Gastrocnemius medialis (tissue), 4 donors: ENCODE measurements around the gene IL36G. TPM values are rescaled to one million over a fixed set of nuclear protein-coding genes. Genes with fewer than 3 reads are reported as not detected.

Experiments used
- ATAC-seq, 2 donors: fragments of 150-250 bp; one replicate each; pipeline ENCODE4 v1.9.1; 2016
- DNase-seq, 2 donors: peaks; one replicate each; pipeline ENCODE4 v3.0.0-alpha.2; 2019
- H3K27ac ChIP-seq, 4 donors: fragments of 200-600 bp; sonication (generic); 1 replicate in 1 of 4; 2 replicates in 3 of 4; pipeline ENCODE4 v1.5.1; 2016 to 2018; ENCODE audit warnings: mild to moderate bottlenecking in 2 of 4, moderate library complexity in 1 of 4
- H3K27me3 ChIP-seq, 3 donors: fragments of 200-600 bp; sonication (generic) in 2 of 3; 1 replicate in 1 of 3; 2 replicates in 2 of 3; pipeline versions ENCODE4 v1.5.1 to v1.6.0; 2016 to 2019; ENCODE audit warnings: mild to moderate bottlenecking in 1 of 3, moderate library complexity in 1 of 3
- H3K36me3 ChIP-seq, 2 donors: fragments of 200-600 bp; sonication (generic) in 1 of 2; one replicate each; pipeline ENCODE4 v1.5.1; 2017 to 2018
- H3K4me1 ChIP-seq, 2 donors: fragments of 200-600 bp; sonication (generic) in 1 of 2; one replicate each; pipeline ENCODE4 v1.5.1; 2016 to 2017; ENCODE audit warnings: mild to moderate bottlenecking in 2 of 2
- H3K4me3 ChIP-seq, 4 donors: fragments of 200-600 bp; sonication (generic) in 3 of 4; 1 replicate in 1 of 4; 2 replicates in 3 of 4; pipeline ENCODE4 v1.5.1; 2016 to 2019; ENCODE audit warnings: mild to moderate bottlenecking in 2 of 4
- H3K9me3 ChIP-seq, 3 donors: fragments of 200-600 bp; sonication (generic) in 2 of 3; 1 replicate in 1 of 3; 2 replicates in 2 of 3; pipeline ENCODE4 v1.5.1; 2016 to 2019
- CTCF ChIP-seq, 5 experiments: fragments of 450-650 bp in 3 of 5; fragments of 200-600 bp in 2 of 5; sonication (generic) in 2 of 5; IDR thresholded peaks in 4 of 5; conservative IDR thresholded peaks in 1 of 5; 1 replicate in 4 of 5; 2 replicates in 1 of 5; pipeline ENCODE4 v1.5.1; 2016 to 2019; ENCODE audit warnings: antibody characterized with exemption in 5 of 5, mild to moderate bottlenecking in 3 of 5, moderate library complexity in 3 of 5
- POLR2A ChIP-seq, 2 donors: fragments of 450-650 bp; IDR thresholded peaks; one replicate each; pipeline ENCODE4 v1.6.1; 2017; ENCODE audit warnings: antibody characterized with exemption in 2 of 2, mild to moderate bottlenecking in 2 of 2, moderate library complexity in 2 of 2
- in situ Hi-C, 4 donors: fragments of 200-750 bp; cut with MboI; loops; one replicate each; pipeline versions ENCODE4 v1.15.0 to v1.8.0; 2017; ENCODE audit warnings: low sequenced_read_pairs in 4 of 4
- intact Hi-C: fragments of 100-400 bp; cut with DNase I; formaldehyde crosslinking; loops from one replicate; pipeline ENCODE4 v1.15.1; 2023; ENCODE audit warnings: low total_unique reads
- total RNA-seq, 4 donors: library from RNA; depleted of rRNA; stranded (reverse); fragments of >200 nt; gene quantifications; one replicate each; pipeline versions ENCODE4 v1.1.0 to v1.2.3, GENCODE V29; 2016

Gene IL36G
- total RNA-seq, 4 donors from 2014 or later = not detected

DNA sequence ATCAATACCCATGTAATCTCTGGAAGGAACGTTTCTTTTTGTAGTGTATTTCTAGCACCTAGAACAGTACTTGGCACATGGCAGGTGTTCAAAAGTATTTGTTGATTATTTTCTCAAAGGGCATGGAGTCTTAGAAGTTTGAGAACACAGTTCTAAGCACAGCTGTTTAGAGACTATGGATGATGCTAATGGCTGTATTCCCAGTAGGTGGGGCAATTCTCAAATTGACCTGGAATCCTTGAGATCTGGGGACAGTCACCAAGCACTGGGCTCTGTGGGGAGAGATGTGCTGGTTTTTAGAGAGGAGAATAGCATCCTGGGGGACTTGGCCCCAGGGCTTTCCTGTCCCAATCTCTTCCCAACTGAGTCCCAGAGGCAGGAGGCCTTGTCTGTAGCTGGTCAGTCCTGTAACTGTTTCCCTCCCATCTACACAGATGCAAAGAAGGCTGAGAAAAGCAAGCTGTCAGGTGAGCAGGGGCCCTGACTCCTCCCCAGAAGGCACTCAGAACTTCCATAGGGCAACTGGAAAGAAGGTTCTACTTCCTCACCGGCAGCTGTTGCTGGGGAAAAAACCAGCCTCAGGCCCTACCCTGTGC lies 17.5 kb upstream of the IL36G start:
- H3K4me3 ChIP-seq = no peak overlapping the region
- ATAC-seq (no peak), DNase-seq (no peak)
- H3K27ac ChIP-seq = no peak overlapping the region
- no peaks in the 10 kb centered on the region for H3K4me1 ChIP-seq
- no peaks in the 10 kb centered on the region for H3K9me3 ChIP-seq
- TF ChIP-seq POLR2A (IDR thresholded peaks at IDR 0.05) (no peak), CTCF (IDR thresholded peaks at IDR 0.05 in 4 of 5, conservative IDR thresholded peaks at IDR 0.05 in 1 of 5) (no peak)
- intact Hi-C loops = no loop called here
- in situ Hi-C loops = no loop called here
- no peaks in the 10 kb centered on the region for H3K27me3 ChIP-seq
- H3K36me3 ChIP-seq = no peaks in the 10 kb centered on the region

DNA sequence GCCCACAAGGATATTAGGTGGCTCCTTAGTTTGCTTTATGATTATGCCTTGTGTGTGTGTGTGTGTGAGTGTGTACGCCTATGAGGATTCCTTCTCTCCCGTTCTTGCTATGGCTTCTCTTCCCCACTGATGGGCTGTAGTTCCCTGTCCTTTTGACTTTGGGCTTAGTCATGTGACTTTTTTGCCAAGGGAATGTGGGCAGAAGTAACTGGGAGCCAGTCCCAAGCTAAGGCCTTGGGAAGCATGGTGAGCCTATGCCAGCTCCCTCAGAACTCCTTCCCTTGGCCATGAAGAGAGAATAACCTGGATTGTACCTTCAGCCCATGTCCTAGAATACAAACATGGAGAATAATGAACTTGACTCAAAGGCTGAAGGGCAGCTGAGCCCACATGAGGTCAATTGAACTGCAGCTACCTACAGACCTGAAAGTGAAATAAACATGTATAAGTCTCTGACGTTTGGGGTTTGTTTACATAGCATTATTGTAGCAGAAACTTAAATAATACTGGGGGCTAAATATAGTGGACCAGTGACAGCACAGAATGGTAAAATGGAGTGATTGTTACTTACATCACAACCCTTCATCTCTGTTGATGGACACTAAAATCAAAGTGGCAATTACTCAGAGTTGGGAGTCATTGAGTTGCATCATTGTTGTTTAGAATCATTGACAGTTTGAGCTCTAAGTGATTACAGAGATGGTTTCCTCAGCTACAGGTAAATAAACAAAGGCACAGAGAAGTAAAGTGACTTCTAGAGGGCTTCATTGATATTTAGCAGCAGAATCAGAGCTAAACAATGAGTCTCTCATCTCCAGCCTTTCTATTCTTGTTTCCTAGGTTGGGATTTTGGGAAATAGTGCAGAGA lies 15.3 kb upstream of the IL36G start:
- DNase-seq = no peak
- Histone ChIP-seq H3K4me3 (no peak overlapping the region), H3K36me3 (no peaks in the 10 kb centered on the region), H3K27me3 (no peaks in the 10 kb centered on the region), H3K4me1 (no peaks in the 10 kb centered on the region), H3K27ac (no peak overlapping the region), H3K9me3 (no peaks in the 10 kb centered on the region)
- in situ Hi-C loops (no loop called here), intact Hi-C loops (no loop called here)
- no peak for ATAC-seq
- no peak for TF ChIP-seq CTCF (IDR thresholded peaks at IDR 0.05 in 4 of 5, conservative IDR thresholded peaks at IDR 0.05 in 1 of 5)
- no peak for TF ChIP-seq POLR2A (IDR thresholded peaks at IDR 0.05)

GRCh38 chr2:112967023-112967422 lies 10.8 kb upstream of the IL36G start:
- H3K9me3 ChIP-seq = no peaks in the 10 kb centered on the region
- intact Hi-C loops (no loop called here), in situ Hi-C loops (no loop called here)
- H3K27ac ChIP-seq = no peak overlapping the region
- ATAC-seq (no peak), DNase-seq (no peak)
- H3K4me1 ChIP-seq = no peaks in the 10 kb centered on the region
- no peak for TF ChIP-seq CTCF (IDR thresholded peaks at IDR 0.05 in 4 of 5, conservative IDR thresholded peaks at IDR 0.05 in 1 of 5)
- no peak for TF ChIP-seq POLR2A (IDR thresholded peaks at IDR 0.05)
- H3K27me3 ChIP-seq = no peaks in the 10 kb centered on the region
- H3K36me3 ChIP-seq = no peaks in the 10 kb centered on the region
- H3K4me3 ChIP-seq = no peak overlapping the region

GRCh38 chr2:112972423-112973086 lies 5.3 kb upstream of the IL36G start:
- H3K27me3 ChIP-seq = no peaks in the 10 kb centered on the region
- H3K4me1 ChIP-seq = no peaks in the 10 kb centered on the region
- no peaks in the 10 kb centered on the region for H3K36me3 ChIP-seq
- no peak overlapping the region for H3K27ac ChIP-seq
- H3K9me3 ChIP-seq = no peaks in the 10 kb centered on the region
- in situ Hi-C loops (no loop called here), intact Hi-C loops (no loop called here)
- no peak for ATAC-seq
- TF ChIP-seq CTCF (IDR thresholded peaks at IDR 0.05 in 4 of 5, conservative IDR thresholded peaks at IDR 0.05 in 1 of 5) = no peak
- no peak for TF ChIP-seq POLR2A (IDR thresholded peaks at IDR 0.05)
- DNase-seq = no peak
- no peak overlapping the region for H3K4me3 ChIP-seq
